Measurements from ENCODE around the gene ERN1. TPM values are rescaled to one million over a fixed set of nuclear protein-coding genes. Genes with fewer than 3 reads are reported as not detected.

The ERN1 gene
- polyA plus RNA-seq, 3 donors, result 11.0 to 27.5 (median 13.7) TPM

- intact Hi-C loops (cut with micrococcal nuclease), result loop anchor here (2.0 to 5.0 kb wide), 7 partner anchors 39 to 214 kb away; partner anchors contain the start of gene GH1 (in 2 of the 2)
- no peak overlapping the region for H3K9ac ChIP-seq (ENCODE audit: insufficient read depth, low read length, poor library complexity, severe bottlenecking)
- WGBS (ENCODE audit: insufficient coverage), result 93% methylated on average over 3 of the region's 5 CpGs
- Mint-ChIP-seq H3K27me3 (ENCODE audit: low read depth in 3 of 3) (no peaks in the 10 kb centered on the region), H3K27ac (peak overlapping the region in 4 of 7 donors; percentile 54 to 98 (median 84)), H3K4me1 (peaks cover 46% of the 10 kb centered on the region), H3K9me3 (no peaks in the 10 kb centered on the region), H3K36me3 (peaks cover 5 to 6% of the 10 kb centered on the region in 2 donors), H3K4me3 (no peak overlapping the region)
- no peak for DNase-seq
- H3K36me3 ChIP-seq (replicated peaks in 1 of 2; ENCODE audit: control insufficient read depth in 1 of 2, insufficient read depth in 2 of 2, low read length in 2 of 2), result no peaks in the 10 kb centered on the region
- H3K4me3 ChIP-seq (replicated peaks in 1 of 3; ENCODE audit: low read depth in 2 of 3, low read length in 3 of 3), result no peak overlapping the region
- H2AFZ ChIP-seq (ENCODE audit: insufficient read depth, low read depth, low read length, poor library complexity, severe bottlenecking), result peak overlapping the region; percentile 11
- no peak overlapping the region for H3K4me2 ChIP-seq (replicated peaks; ENCODE audit: extremely low read depth, low read length, poor library complexity, severe bottlenecking)
- no peaks in the 10 kb centered on the region for H3K27me3 ChIP-seq (ENCODE audit: control insufficient read depth in 2 of 2, insufficient read depth in 2 of 2, low read length in 2 of 2)
- no peak for TF ChIP-seq CTCF (IDR thresholded peaks at IDR 0.05)
- H4K20me1 ChIP-seq (ENCODE audit: insufficient read depth, low read length), result peaks cover 25% of the 10 kb centered on the region
- no peaks in the 10 kb centered on the region for H3K9me3 ChIP-seq (replicated peaks in 1 of 2; ENCODE audit: control insufficient read depth in 1 of 2, insufficient read depth in 1 of 2, low read length in 2 of 2)
- H3K27ac ChIP-seq (ENCODE audit: low read depth in 1 of 2, low read length in 2 of 2), result no peak overlapping the region
- peaks cover 48 to 49% of the 10 kb centered on the region in 2 donors for H3K4me1 ChIP-seq (ENCODE audit: control insufficient read depth in 1 of 2, insufficient read depth in 2 of 2, low read length in 2 of 2)
- peaks cover 30% of the 10 kb centered on the region for H3K79me2 ChIP-seq (ENCODE audit: insufficient read depth, low read length)
Measured at GRCh38 chr17:64131606-64132270, 1.8 kb upstream of the ERN1 start.

GRCh38 chr17:64130559-64131001 is 636 bp upstream of the ERN1 start:
- no peaks in the 10 kb centered on the region for H3K36me3 ChIP-seq (replicated peaks in 1 of 2; ENCODE audit: control insufficient read depth in 1 of 2, insufficient read depth in 2 of 2, low read length in 2 of 2)
- H4K20me1 ChIP-seq (ENCODE audit: insufficient read depth, low read length), result peaks cover 35% of the 10 kb centered on the region
- no peaks in the 10 kb centered on the region for H3K9me3 ChIP-seq (replicated peaks in 1 of 2; ENCODE audit: control insufficient read depth in 1 of 2, insufficient read depth in 1 of 2, low read length in 2 of 2)
- peak; percentile 90 to 99 (median 93) for DNase-seq
- H3K4me3 ChIP-seq (replicated peaks in 1 of 3; ENCODE audit: low read depth in 2 of 3, low read length in 3 of 3), result peak overlapping the region; percentile 49 to 98 (median 55)
- peak overlapping the region; percentile 35 for H2AFZ ChIP-seq (ENCODE audit: insufficient read depth, low read depth, low read length, poor library complexity, severe bottlenecking)
- 3% methylated on average over 21 of the region's 24 CpGs for WGBS (ENCODE audit: insufficient coverage)
- TF ChIP-seq CTCF (IDR thresholded peaks at IDR 0.05), result no peak
- peaks cover 48 to 56% of the 10 kb centered on the region in 2 donors for H3K4me1 ChIP-seq (ENCODE audit: control insufficient read depth in 1 of 2, insufficient read depth in 2 of 2, low read length in 2 of 2)
- H3K4me3 Mint-ChIP-seq, result peak overlapping the region; percentile 80 to 88
- H3K27me3 Mint-ChIP-seq (ENCODE audit: low read depth in 3 of 3), result no peaks in the 10 kb centered on the region
- H3K4me2 ChIP-seq (replicated peaks; ENCODE audit: extremely low read depth, low read length, poor library complexity, severe bottlenecking), result peak overlapping the region; percentile 92
- H3K9ac ChIP-seq (ENCODE audit: insufficient read depth, low read length, poor library complexity, severe bottlenecking), result peak overlapping the region; percentile 95
- peaks cover 12 to 14% of the 10 kb centered on the region in 2 donors for H3K36me3 Mint-ChIP-seq
- intact Hi-C loops (cut with micrococcal nuclease), result loop anchor here (2.0 to 5.0 kb wide), 5 partner anchors 38 to 213 kb away; partner anchors contain the start of gene GH1 (in 1 of the 2)
- H3K27me3 ChIP-seq (ENCODE audit: control insufficient read depth in 2 of 2, insufficient read depth in 2 of 2, low read length in 2 of 2), result no peaks in the 10 kb centered on the region
- no peaks in the 10 kb centered on the region for H3K9me3 Mint-ChIP-seq
- peak overlapping the region; percentile 93 to 98 (median 97) for H3K27ac Mint-ChIP-seq
- peak overlapping the region; percentile 93 to 99 for H3K27ac ChIP-seq (ENCODE audit: low read depth in 1 of 2, low read length in 2 of 2)
- H3K79me2 ChIP-seq (ENCODE audit: insufficient read depth, low read length), result peaks cover 41% of the 10 kb centered on the region
- peaks cover 52% of the 10 kb centered on the region for H3K4me1 Mint-ChIP-seq
